ENCODE measurements around the gene MEGF6. TPM values are rescaled to one million over a fixed set of nuclear protein-coding genes. Genes with fewer than 3 reads are reported as not detected.
A peak's percentile ranks its signal among the peaks of the same experiment; 100 is the strongest.

MEGF6 gene, protein sequence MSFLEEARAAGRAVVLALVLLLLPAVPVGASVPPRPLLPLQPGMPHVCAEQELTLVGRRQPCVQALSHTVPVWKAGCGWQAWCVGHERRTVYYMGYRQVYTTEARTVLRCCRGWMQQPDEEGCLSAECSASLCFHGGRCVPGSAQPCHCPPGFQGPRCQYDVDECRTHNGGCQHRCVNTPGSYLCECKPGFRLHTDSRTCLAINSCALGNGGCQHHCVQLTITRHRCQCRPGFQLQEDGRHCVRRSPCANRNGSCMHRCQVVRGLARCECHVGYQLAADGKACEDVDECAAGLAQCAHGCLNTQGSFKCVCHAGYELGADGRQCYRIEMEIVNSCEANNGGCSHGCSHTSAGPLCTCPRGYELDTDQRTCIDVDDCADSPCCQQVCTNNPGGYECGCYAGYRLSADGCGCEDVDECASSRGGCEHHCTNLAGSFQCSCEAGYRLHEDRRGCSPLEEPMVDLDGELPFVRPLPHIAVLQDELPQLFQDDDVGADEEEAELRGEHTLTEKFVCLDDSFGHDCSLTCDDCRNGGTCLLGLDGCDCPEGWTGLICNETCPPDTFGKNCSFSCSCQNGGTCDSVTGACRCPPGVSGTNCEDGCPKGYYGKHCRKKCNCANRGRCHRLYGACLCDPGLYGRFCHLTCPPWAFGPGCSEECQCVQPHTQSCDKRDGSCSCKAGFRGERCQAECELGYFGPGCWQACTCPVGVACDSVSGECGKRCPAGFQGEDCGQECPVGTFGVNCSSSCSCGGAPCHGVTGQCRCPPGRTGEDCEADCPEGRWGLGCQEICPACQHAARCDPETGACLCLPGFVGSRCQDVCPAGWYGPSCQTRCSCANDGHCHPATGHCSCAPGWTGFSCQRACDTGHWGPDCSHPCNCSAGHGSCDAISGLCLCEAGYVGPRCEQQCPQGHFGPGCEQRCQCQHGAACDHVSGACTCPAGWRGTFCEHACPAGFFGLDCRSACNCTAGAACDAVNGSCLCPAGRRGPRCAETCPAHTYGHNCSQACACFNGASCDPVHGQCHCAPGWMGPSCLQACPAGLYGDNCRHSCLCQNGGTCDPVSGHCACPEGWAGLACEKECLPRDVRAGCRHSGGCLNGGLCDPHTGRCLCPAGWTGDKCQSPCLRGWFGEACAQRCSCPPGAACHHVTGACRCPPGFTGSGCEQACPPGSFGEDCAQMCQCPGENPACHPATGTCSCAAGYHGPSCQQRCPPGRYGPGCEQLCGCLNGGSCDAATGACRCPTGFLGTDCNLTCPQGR (N-terminal part only)
- total RNA-seq (2021) (65.3 and 77.6 TPM in 2 replicates), Bru-seq, nascent RNA (percentile 45 among the genes with signal in this experiment), BruChase-seq, experiment 1, labeled RNA remaining after a 2-hour chase (percentile 54 among the genes with signal in this experiment), BruChase-seq, experiment 2, labeled RNA remaining after a 6-hour chase (percentile 58 among the genes with signal in this experiment)
- long read RNA-seq, full-length matches to known transcripts, result 2 of 42 reads
- long read RNA-seq, partial matches to known transcripts, result 7 of 42 reads
- long read RNA-seq, other reads (novel, unspliced or antisense), result 33 of 42 reads

DNA sequence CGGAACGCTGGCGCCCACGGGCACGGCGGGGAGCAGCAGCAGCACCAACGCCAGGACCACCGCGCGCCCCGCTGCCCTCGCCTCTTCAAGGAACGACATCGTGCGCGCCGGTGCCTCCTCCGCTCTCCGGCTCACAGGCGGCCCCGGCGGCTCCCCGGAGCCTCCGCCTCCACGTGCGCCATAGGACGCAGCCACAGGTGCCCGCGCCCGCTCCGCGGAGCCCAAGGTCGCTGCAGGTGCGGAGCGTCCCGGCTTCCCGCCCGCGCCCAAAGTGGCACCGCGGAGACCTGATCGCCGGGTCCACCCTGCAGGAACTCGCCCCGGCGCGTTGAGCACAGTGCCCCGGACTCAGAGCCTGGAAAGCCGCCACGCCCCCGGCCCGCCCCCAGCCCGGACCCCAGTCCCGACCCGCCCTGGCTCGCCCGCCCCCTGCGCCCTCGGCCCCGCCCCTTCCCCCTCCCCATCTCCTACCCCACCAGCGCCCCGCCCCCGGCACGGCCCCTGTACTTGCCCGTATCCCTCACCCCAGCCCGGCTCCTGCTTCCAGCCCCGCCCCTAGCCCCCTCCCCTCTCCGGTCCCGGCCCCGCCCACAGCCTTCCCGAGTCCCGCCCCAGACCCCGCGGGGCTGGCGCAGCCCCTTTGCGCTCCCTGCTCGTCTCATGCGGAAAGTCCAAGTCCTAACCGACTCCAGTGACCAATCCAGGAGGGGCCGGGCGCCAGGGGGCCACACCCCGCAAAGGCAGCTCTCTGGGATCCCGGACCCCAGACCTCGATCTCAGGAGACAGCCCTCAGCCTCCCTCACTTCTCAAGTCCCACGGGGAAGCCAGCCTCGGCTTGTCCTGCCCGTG, at the start of gene MEGF6:
Gene MEGF6, minus strand, starts transcription at position 339 of the 850 bp plus-strand sequence. Its CDS starts 240 bp downstream, at position 99.
- H3K27ac ChIP-seq, result no peak within 1 kb of the TSS
- no peaks in the 10 kb centered on the region for H4K20me1 ChIP-seq (ENCODE audit: insufficient read depth)
- H3K9me3 ChIP-seq (ENCODE audit: insufficient read depth, low read depth), result no peaks in the 10 kb centered on the region
- intact Hi-C loops (cut with micrococcal nuclease; ENCODE audit: unreplicated experiment), result no loop called here
- H3F3A ChIP-seq (ENCODE audit: insufficient read depth, low read depth), result peaks cover 24% of the 10 kb centered on the region; the same call in 1 of the 2 replicates
- peaks cover 56% of the 10 kb centered on the region for H3K4me1 ChIP-seq (replicated peaks; ENCODE audit: insufficient read depth)
- peak within 1 kb of the TSS; percentile 81 for H2AFZ ChIP-seq
- H3K4me2 ChIP-seq, result peak within 1 kb of the TSS; percentile 100
- BruUV-seq (replicated peaks), result no TSS peak
- no peak for TF ChIP-seq EZH2 (IDR thresholded peaks at IDR 0.05; ENCODE audit: low read depth)
- TF ChIP-seq, protein P1, sequence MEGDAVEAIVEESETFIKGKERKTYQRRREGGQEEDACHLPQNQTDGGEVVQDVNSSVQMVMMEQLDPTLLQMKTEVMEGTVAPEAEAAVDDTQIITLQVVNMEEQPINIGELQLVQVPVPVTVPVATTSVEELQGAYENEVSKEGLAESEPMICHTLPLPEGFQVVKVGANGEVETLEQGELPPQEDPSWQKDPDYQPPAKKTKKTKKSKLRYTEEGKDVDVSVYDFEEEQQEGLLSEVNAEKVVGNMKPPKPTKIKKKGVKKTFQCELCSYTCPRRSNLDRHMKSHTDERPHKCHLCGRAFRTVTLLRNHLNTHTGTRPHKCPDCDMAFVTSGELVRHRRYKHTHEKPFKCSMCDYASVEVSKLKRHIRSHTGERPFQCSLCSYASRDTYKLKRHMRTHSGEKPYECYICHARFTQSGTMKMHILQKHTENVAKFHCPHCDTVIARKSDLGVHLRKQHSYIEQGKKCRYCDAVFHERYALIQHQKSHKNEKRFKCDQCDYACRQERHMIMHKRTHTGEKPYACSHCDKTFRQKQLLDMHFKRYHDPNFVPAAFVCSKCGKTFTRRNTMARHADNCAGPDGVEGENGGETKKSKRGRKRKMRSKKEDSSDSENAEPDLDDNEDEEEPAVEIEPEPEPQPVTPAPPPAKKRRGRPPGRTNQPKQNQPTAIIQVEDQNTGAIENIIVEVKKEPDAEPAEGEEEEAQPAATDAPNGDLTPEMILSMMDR (conservative IDR thresholded peaks at IDR 0.05), result no peak
- no peaks in the 10 kb centered on the region for H3K36me3 ChIP-seq (ENCODE audit: low read depth)
- H3K27me3 ChIP-seq (ENCODE audit: insufficient read depth, low read depth), result no peaks in the 10 kb centered on the region
- H3K4me3 ChIP-seq, result peak within 1 kb of the TSS; percentile 88
- no peaks in the 10 kb centered on the region for H3K9me2 ChIP-seq (ENCODE audit: insufficient read depth)
- DNase-seq, result peak; percentile 53 to 71
- ChIA-PET POLR2A (ENCODE audit: unreplicated experiment) (no interaction called here), CTCF (no interaction called here)
- H3K79me2 ChIP-seq (ENCODE audit: low read depth), result peaks cover 18% of the 10 kb centered on the region

DNA sequence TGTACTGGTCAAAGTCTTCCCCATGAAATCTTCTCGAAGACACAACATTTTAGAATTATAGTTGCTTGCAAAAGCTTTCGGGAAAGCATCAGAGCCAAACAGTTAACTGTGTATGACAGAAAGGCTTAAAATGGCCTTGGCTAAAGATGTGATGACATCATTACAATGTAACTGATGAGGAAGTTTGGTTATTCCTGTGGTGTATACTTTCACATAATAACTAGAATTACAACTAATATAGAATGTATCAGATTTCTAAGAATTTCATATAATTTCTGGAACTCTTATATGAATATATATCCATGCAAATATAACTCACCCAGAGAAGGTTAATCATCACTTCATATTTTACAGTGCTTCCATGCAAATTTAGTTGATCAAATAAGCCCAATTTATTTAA, 49.4 kb upstream of the MEGF6 start:
- Histone ChIP-seq H3K27me3 (ENCODE audit: insufficient read depth, low read depth) (peaks cover 67% of the 10 kb centered on the region), H3F3A (ENCODE audit: insufficient read depth, low read depth) (0 out of 2 replicates have a peak, but pooled peaks cover 4% of the 10 kb centered on the region), H3K79me2 (ENCODE audit: low read depth) (no peaks in the 10 kb centered on the region), H3K4me1 (replicated peaks; ENCODE audit: insufficient read depth) (no peaks in the 10 kb centered on the region), H2AFZ (no peak overlapping the region), H3K9me2 (ENCODE audit: insufficient read depth) (no peaks in the 10 kb centered on the region), H3K4me2 (no peak overlapping the region), H4K20me1 (ENCODE audit: insufficient read depth) (no peaks in the 10 kb centered on the region; the same call in 1 of the 2 replicates), H3K9me3 (ENCODE audit: insufficient read depth, low read depth) (no peaks in the 10 kb centered on the region), H3K27ac (no peak overlapping the region), H3K36me3 (ENCODE audit: low read depth) (no peaks in the 10 kb centered on the region), H3K4me3 (no peak overlapping the region)
- intact Hi-C loops (cut with micrococcal nuclease; ENCODE audit: unreplicated experiment), result no loop called here
- CTCF ChIA-PET, result no interaction called here
- no TSS peak for BruUV-seq (replicated peaks)
- POLR2A ChIA-PET (ENCODE audit: unreplicated experiment), result no interaction called here
- TF ChIP-seq, protein P1 (conservative IDR thresholded peaks at IDR 0.05), result no peak
- DNase-seq, result no peak

Data from PC-9 (cell line).